GM18517 (cell line): ENCODE data around the gene GEMIN4.
A peak's percentile ranks its signal among the peaks of the same experiment; 100 is the strongest.
"Not testable (repeated sequence)": the region's sequence is repeated elsewhere in the genome, so short reads cannot be mapped to it uniquely, and the experiment has no call there.

Experiments
- ATAC-seq: cut with Tn5 transposase; IDR thresholded peaks from one replicate; pipeline ENCODE4 v1.9.1; 2021; ENCODE audit warnings: mild to moderate bottlenecking, moderate library complexity; ENCODE audit not compliant: unreplicated experiment

GEMIN4 gene

GRCh38 chr17:781805-782731 lies 30.0 kb upstream of the GEMIN4 start, which contains the start of the genes GLOD4 and MRM3:
Gene GLOD4, minus strand, starts transcription at chr17:782280. Its CDS starts 25 bp downstream, at chr17:782255.
Gene MRM3, plus strand, starts transcription at chr17:782353. Its CDS starts 26 bp downstream, at chr17:782379.
- peak; percentile 73 for ATAC-seq

GRCh38 chr17:778096-778495 lies 26.0 kb upstream of the GEMIN4 start:
- ATAC-seq: no peak

GRCh38 chr17:774313-774584 lies 22.2 kb upstream of the GEMIN4 start:
- no peak for ATAC-seq

- no peak for ATAC-seq
These were observed 21.6 kb upstream of the GEMIN4 start for GRCh38 chr17:773467-774312.

- no peak for ATAC-seq
These were observed 21.0 kb upstream of the GEMIN4 start for GRCh38 chr17:773016-773415.

- no peak for ATAC-seq
These were observed 15.0 kb upstream of the GEMIN4 start for GRCh38 chr17:767076-767475.

GRCh38 chr17:760371-760770 lies 8.3 kb upstream of the GEMIN4 start:
- no peak for ATAC-seq

GRCh38 chr17:759964-760363 lies 7.9 kb upstream of the GEMIN4 start:
- no peak for ATAC-seq

GRCh38 chr17:756010-756567 lies 4.0 kb upstream of the GEMIN4 start:
- ATAC-seq: not testable (repeated sequence)

GRCh38 chr17:755319-755961 lies 3.4 kb upstream of the GEMIN4 start:
- not testable (repeated sequence) for ATAC-seq

- ATAC-seq: no peak
These were observed 1.4 kb upstream of the GEMIN4 start for GRCh38 chr17:753418-753817.

- no peak for ATAC-seq
These were observed 656 bp upstream of the GEMIN4 start for GRCh38 chr17:752620-753219.

GRCh38 chr17:751269-752001 lies 629 bp downstream of the GEMIN4 start:
- ATAC-seq: peak; percentile 32

- ATAC-seq: no peak
These were observed 1.5 kb downstream of the GEMIN4 start for GRCh38 chr17:750431-751037.

- ATAC-seq: not testable (repeated sequence)
These were observed 2.7 kb downstream of the GEMIN4 start for GRCh38 chr17:749359-749758.

GRCh38 chr17:748604-749003 lies 3.5 kb downstream of the GEMIN4 start:
- ATAC-seq: not testable (repeated sequence)

GRCh38 chr17:746783-747629 lies 5.1 kb downstream of the GEMIN4 start:
- no peak for ATAC-seq

GRCh38 chr17:746181-746580 lies 5.9 kb downstream of the GEMIN4 start:
- no peak for ATAC-seq

GRCh38 chr17:745406-745805 lies 6.7 kb downstream of the GEMIN4 start:
- ATAC-seq: no peak
